ENCODE results near the gene KLHL30.

DNA sequence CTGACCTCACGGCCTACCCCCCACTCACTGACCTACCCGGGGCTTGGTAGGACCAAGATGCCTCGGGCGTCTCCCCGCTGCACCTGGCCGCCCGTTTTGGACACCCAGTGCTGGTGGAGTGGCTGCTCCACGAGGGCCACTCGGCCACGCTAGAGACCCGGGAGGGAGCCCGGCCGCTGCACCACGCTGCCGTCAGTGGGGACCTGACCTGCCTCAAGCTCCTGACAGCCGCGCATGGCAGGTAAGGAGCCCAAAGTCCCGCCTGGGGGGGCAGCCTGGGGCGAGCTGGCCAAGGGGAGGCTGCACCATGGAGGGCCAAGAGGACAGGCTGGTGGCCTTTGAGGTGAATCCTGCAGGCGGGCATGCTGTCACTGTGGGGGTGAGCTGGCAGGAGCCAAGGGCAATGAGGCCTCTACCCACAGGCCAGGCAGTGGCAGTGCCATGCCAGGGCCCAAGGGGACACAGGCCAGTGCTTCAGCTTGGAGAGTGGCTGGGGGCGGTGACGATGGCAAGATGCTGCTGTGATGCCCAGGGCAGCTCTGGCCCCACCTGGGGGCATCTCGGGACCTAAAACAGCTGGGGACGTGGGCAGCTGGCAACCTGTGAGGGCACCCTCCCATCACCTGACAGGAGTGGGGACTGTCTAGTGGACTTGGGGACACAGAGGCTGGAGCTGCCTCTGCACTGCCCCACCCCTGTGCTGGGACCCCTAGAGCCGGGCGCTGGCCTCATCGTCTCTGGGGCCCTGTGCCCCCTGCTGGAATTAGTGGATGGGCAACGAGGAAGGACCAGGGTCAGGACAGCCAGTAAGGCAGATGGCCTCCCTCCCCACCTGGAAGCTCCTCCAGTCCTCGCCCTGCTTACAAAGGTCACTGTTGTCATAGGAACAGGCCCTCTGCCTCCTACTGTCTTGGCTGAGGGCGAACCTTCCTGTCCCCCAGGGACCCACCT, 36.3 kb upstream of the KLHL30 start:
- TF ChIP-seq EZH2 (IDR thresholded peaks at IDR 0.05; ENCODE audit: borderline replicate concordance, low read length): no peak
- TF ChIP-seq, protein P1, sequence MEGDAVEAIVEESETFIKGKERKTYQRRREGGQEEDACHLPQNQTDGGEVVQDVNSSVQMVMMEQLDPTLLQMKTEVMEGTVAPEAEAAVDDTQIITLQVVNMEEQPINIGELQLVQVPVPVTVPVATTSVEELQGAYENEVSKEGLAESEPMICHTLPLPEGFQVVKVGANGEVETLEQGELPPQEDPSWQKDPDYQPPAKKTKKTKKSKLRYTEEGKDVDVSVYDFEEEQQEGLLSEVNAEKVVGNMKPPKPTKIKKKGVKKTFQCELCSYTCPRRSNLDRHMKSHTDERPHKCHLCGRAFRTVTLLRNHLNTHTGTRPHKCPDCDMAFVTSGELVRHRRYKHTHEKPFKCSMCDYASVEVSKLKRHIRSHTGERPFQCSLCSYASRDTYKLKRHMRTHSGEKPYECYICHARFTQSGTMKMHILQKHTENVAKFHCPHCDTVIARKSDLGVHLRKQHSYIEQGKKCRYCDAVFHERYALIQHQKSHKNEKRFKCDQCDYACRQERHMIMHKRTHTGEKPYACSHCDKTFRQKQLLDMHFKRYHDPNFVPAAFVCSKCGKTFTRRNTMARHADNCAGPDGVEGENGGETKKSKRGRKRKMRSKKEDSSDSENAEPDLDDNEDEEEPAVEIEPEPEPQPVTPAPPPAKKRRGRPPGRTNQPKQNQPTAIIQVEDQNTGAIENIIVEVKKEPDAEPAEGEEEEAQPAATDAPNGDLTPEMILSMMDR (conservative IDR thresholded peaks at IDR 0.05 in 1 of 2, IDR thresholded peaks at IDR 0.05 in 1 of 2; ENCODE audit: extremely low read depth in 1 of 2, insufficient read depth in 1 of 2, low read depth in 1 of 2, low read length in 2 of 2): no peak

Data from mammary epithelial cell (primary cell).